Measurements from ENCODE around the gene HACD2.

HACD2 gene

DNA sequence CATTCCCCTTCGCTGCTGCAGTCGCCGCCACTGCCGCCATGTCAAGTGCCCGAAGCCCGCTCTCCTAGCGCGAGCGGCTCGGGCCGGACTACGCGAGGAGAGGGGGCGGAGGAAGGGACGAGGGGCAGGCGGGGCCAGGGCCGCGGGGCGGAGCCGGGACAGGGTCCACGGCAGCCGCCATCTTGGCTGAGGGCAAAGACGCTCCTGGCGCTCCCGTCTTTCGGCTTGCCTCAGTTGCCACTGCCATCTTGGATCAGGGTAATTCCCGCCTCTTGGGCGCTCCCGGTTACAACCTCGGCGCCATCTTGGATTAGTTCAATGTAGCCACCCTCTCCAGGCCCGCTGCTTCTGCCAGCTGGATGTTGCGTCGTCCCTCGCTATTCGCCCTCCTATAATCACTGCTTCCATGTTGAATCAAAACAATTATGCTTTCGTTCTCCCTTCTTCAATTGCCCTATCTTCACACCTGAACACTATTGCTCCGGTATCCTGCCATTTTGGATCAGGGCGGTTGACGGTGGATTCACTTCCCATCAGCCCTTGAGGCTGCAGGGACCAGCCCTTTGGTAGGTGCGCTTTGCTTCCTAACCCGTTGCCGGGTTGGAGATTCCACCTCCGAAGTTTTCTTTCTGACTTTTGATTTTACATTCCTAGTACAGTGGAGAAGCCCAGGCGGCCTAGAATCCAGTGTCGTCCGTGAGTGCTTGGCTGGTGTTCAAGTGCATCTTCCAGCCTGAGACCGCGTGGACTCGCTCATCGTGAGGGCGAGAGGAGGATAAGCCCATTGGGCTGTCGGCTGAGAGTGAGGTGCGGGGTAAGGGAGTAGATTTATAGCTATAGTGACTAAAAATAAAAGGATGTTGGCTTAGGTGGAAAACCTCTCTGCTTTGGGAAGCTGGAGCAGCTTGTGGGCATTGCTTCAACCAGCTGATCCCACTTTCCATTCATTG is at the start of gene HACD2 (continued):
- TF ChIP-seq ZFP37 (tag by site-specific recombination; IDR thresholded peaks at IDR 0.05), result no peak
- no peak for TF ChIP-seq ZNF768 (tag by site-specific recombination; IDR thresholded peaks at IDR 0.05)
- peak; percentile 94 for TF ChIP-seq ZEB2 (tag by site-specific recombination; IDR thresholded peaks at IDR 0.05)
- TF ChIP-seq, protein P1, sequence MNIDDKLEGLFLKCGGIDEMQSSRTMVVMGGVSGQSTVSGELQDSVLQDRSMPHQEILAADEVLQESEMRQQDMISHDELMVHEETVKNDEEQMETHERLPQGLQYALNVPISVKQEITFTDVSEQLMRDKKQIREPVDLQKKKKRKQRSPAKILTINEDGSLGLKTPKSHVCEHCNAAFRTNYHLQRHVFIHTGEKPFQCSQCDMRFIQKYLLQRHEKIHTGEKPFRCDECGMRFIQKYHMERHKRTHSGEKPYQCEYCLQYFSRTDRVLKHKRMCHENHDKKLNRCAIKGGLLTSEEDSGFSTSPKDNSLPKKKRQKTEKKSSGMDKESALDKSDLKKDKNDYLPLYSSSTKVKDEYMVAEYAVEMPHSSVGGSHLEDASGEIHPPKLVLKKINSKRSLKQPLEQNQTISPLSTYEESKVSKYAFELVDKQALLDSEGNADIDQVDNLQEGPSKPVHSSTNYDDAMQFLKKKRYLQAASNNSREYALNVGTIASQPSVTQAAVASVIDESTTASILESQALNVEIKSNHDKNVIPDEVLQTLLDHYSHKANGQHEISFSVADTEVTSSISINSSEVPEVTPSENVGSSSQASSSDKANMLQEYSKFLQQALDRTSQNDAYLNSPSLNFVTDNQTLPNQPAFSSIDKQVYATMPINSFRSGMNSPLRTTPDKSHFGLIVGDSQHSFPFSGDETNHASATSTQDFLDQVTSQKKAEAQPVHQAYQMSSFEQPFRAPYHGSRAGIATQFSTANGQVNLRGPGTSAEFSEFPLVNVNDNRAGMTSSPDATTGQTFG (tag by site-specific recombination; IDR thresholded peaks at IDR 0.05; ENCODE audit: borderline replicate concordance), result no peak
- no peak for TF ChIP-seq ZNF404 (tag by site-specific recombination; IDR thresholded peaks at IDR 0.05)
- TF ChIP-seq ZNF677 (tag by site-specific recombination; IDR thresholded peaks at IDR 0.05), result no peak
- TF ChIP-seq, protein P2, sequence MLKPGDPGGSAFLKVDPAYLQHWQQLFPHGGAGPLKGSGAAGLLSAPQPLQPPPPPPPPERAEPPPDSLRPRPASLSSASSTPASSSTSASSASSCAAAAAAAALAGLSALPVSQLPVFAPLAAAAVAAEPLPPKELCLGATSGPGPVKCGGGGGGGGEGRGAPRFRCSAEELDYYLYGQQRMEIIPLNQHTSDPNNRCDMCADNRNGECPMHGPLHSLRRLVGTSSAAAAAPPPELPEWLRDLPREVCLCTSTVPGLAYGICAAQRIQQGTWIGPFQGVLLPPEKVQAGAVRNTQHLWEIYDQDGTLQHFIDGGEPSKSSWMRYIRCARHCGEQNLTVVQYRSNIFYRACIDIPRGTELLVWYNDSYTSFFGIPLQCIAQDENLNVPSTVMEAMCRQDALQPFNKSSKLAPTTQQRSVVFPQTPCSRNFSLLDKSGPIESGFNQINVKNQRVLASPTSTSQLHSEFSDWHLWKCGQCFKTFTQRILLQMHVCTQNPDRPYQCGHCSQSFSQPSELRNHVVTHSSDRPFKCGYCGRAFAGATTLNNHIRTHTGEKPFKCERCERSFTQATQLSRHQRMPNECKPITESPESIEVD (tag by site-specific recombination; IDR thresholded peaks at IDR 0.05), result no peak
- TF ChIP-seq, protein P3, sequence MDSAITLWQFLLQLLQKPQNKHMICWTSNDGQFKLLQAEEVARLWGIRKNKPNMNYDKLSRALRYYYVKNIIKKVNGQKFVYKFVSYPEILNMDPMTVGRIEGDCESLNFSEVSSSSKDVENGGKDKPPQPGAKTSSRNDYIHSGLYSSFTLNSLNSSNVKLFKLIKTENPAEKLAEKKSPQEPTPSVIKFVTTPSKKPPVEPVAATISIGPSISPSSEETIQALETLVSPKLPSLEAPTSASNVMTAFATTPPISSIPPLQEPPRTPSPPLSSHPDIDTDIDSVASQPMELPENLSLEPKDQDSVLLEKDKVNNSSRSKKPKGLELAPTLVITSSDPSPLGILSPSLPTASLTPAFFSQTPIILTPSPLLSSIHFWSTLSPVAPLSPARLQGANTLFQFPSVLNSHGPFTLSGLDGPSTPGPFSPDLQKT (IDR thresholded peaks at IDR 0.05; ENCODE audit: borderline replicate concordance, low read depth, low read length), result no peak
- TF ChIP-seq ZNF658 (tag by site-specific recombination; IDR thresholded peaks at IDR 0.05), result no peak
- no peak for TF ChIP-seq ZNF211 (tag by site-specific recombination; IDR thresholded peaks at IDR 0.05; ENCODE audit: low read depth)
- TF ChIP-seq ZNF366 (tag by site-specific recombination; conservative IDR thresholded peaks at IDR 0.05), result peak; percentile 89
- TF ChIP-seq, protein P4, sequence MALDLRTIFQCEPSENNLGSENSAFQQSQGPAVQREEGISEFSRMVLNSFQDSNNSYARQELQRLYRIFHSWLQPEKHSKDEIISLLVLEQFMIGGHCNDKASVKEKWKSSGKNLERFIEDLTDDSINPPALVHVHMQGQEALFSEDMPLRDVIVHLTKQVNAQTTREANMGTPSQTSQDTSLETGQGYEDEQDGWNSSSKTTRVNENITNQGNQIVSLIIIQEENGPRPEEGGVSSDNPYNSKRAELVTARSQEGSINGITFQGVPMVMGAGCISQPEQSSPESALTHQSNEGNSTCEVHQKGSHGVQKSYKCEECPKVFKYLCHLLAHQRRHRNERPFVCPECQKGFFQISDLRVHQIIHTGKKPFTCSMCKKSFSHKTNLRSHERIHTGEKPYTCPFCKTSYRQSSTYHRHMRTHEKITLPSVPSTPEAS (tag by site-specific recombination; IDR thresholded peaks at IDR 0.05), result no peak
- no peak for TF ChIP-seq ZNF521 (tag by site-specific recombination; IDR thresholded peaks at IDR 0.05)
- TF ChIP-seq ZNF529 (tag by site-specific recombination; IDR thresholded peaks at IDR 0.05; ENCODE audit: insufficient replicate concordance), result no peak
- TF ChIP-seq ZNF112 (tag by site-specific recombination; IDR thresholded peaks at IDR 0.05), result no peak
- TF ChIP-seq ZFHX2 (tag by site-specific recombination; conservative IDR thresholded peaks at IDR 0.05), result 0 out of 2 replicates have a peak, but pooled peaks have one; percentile 33
- TF ChIP-seq KLF7 (tag by site-specific recombination; IDR thresholded peaks at IDR 0.05; ENCODE audit: borderline replicate concordance), result peak; percentile 65; the same call in 1 of the 2 replicates
- no peak for TF ChIP-seq ZNF121 (tag by site-specific recombination; IDR thresholded peaks at IDR 0.05)
- peak; percentile 95 for TF ChIP-seq SP3 (tag by site-specific recombination; IDR thresholded peaks at IDR 0.05)
- no peak for TF ChIP-seq ZNF514 (tag by site-specific recombination; IDR thresholded peaks at IDR 0.05)
- peak; percentile 36 for TF ChIP-seq ZSCAN30 (tag by site-specific recombination; IDR thresholded peaks at IDR 0.05)
- TF ChIP-seq, protein P5, sequence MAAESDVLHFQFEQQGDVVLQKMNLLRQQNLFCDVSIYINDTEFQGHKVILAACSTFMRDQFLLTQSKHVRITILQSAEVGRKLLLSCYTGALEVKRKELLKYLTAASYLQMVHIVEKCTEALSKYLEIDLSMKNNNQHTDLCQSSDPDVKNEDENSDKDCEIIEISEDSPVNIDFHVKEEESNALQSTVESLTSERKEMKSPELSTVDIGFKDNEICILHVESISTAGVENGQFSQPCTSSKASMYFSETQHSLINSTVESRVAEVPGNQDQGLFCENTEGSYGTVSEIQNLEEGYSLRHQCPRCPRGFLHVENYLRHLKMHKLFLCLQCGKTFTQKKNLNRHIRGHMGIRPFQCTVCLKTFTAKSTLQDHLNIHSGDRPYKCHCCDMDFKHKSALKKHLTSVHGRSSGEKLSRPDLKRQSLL (tag by site-specific recombination; IDR thresholded peaks at IDR 0.05), result peak; percentile 60; the same call in 1 of the 2 replicates
- TF ChIP-seq, protein P6, sequence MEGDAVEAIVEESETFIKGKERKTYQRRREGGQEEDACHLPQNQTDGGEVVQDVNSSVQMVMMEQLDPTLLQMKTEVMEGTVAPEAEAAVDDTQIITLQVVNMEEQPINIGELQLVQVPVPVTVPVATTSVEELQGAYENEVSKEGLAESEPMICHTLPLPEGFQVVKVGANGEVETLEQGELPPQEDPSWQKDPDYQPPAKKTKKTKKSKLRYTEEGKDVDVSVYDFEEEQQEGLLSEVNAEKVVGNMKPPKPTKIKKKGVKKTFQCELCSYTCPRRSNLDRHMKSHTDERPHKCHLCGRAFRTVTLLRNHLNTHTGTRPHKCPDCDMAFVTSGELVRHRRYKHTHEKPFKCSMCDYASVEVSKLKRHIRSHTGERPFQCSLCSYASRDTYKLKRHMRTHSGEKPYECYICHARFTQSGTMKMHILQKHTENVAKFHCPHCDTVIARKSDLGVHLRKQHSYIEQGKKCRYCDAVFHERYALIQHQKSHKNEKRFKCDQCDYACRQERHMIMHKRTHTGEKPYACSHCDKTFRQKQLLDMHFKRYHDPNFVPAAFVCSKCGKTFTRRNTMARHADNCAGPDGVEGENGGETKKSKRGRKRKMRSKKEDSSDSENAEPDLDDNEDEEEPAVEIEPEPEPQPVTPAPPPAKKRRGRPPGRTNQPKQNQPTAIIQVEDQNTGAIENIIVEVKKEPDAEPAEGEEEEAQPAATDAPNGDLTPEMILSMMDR (tag by site-specific recombination; IDR thresholded peaks at IDR 0.05), result no peak
- peak; percentile 41; the same call in 1 of the 2 replicates for TF ChIP-seq ZBTB21 (tag by site-specific recombination; IDR thresholded peaks at IDR 0.05)
- TF ChIP-seq ZNF239 (tag by site-specific recombination; IDR thresholded peaks at IDR 0.05), result no peak
- TF ChIP-seq, protein P7, sequence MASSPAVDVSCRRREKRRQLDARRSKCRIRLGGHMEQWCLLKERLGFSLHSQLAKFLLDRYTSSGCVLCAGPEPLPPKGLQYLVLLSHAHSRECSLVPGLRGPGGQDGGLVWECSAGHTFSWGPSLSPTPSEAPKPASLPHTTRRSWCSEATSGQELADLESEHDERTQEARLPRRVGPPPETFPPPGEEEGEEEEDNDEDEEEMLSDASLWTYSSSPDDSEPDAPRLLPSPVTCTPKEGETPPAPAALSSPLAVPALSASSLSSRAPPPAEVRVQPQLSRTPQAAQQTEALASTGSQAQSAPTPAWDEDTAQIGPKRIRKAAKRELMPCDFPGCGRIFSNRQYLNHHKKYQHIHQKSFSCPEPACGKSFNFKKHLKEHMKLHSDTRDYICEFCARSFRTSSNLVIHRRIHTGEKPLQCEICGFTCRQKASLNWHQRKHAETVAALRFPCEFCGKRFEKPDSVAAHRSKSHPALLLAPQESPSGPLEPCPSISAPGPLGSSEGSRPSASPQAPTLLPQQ (tag by site-specific recombination; IDR thresholded peaks at IDR 0.05), result peak; percentile 68
- TF ChIP-seq ZNF48 (tag by site-specific recombination; IDR thresholded peaks at IDR 0.05), result no peak
- peak; percentile 41; the same call in 1 of the 2 replicates for TF ChIP-seq WT1 (tag by site-specific recombination; IDR thresholded peaks at IDR 0.05)

All from HEK293 (cell line).